WERI-Rb-1 (cell line): Measurements from ENCODE around the gene SMIM8.

ENCODE experiments used
- DNase-seq: peaks from one replicate; pipeline ENCODE4 v3.0.0-alpha.2; 2020
- H3K27ac ChIP-seq: fragments of 250-450 bp; sonication (Bioruptor Pico); 2 replicates; pipeline ENCODE4 v1.5.1; 2020; ENCODE audit warnings: mild to moderate bottlenecking, moderate library complexity
- H3K27me3 ChIP-seq: fragments of 250-450 bp; sonication (Bioruptor Pico); 2 replicates; pipeline ENCODE4 v1.5.1; 2021; ENCODE audit warnings: mild to moderate bottlenecking, low read depth, moderate library complexity; ENCODE audit not compliant: insufficient read depth, severe bottlenecking
- H3K36me3 ChIP-seq: fragments of 250-450 bp; sonication (Bioruptor Pico); 2 replicates; pipeline ENCODE4 v1.5.1; 2020; ENCODE audit warnings: mild to moderate bottlenecking, moderate library complexity
- H3K4me3 ChIP-seq: 2 replicates; pipeline ENCODE4 v1.5.1; 2011; ENCODE audit warnings: low read depth, mild to moderate bottlenecking, control low read depth, low read length
- H3K9me3 ChIP-seq: fragments of 250-450 bp; sonication (Bioruptor Pico); 2 replicates; pipeline ENCODE4 v1.5.1; 2021; ENCODE audit warnings: mild to moderate bottlenecking, moderate library complexity; ENCODE audit not compliant: severe bottlenecking
- TF ChIP-seq, protein P1 (sequence below): IDR thresholded peaks from 2 replicates; pipeline ENCODE4 v1.5.1; 2011; ENCODE audit warnings: low read depth, mild to moderate bottlenecking, control low read depth, inconsistent platforms, low read length

The SMIM8 gene

DNA sequence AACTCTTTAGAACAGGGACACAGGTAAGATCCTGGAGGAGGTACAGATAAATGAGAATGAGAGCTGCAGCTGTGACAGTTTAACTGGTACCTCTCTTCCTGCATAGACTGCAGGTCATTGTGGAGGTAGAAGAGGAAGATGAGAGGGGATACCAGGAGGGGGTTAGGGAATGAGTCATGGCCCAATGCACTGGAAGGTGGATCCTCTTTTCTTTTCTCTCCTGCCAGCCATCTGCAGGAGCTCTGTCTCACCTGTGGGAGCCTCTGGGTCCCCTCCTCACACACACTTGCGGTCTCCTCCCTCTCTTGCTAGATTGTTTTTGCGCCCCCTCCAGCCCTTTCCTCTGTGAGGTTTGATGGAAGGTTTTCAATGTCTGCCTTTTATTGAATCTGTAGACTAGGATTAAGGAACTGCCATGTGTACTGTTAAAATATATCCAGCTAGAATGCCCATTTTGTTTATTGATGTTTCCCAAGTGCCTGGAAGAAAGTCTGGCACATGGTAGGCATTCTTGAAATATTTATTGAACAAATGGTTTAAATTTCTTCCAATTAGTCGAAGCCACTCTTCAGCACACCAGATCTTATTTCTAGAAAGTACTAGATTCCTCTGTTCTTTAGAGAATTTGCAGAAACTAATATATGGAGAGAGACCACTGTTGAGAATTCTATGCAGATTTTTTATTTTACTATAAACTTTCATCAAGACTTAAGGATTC, 35.2 kb downstream of the SMIM8 start:
- Histone ChIP-seq H3K9me3 (no peaks in the 10 kb centered on the region), H3K4me3 (no peak overlapping the region), H3K27me3 (no peaks in the 10 kb centered on the region), H3K27ac (no peak overlapping the region), H3K36me3 (no peaks in the 10 kb centered on the region)
- DNase-seq: no peak
- TF ChIP-seq, protein P1, sequence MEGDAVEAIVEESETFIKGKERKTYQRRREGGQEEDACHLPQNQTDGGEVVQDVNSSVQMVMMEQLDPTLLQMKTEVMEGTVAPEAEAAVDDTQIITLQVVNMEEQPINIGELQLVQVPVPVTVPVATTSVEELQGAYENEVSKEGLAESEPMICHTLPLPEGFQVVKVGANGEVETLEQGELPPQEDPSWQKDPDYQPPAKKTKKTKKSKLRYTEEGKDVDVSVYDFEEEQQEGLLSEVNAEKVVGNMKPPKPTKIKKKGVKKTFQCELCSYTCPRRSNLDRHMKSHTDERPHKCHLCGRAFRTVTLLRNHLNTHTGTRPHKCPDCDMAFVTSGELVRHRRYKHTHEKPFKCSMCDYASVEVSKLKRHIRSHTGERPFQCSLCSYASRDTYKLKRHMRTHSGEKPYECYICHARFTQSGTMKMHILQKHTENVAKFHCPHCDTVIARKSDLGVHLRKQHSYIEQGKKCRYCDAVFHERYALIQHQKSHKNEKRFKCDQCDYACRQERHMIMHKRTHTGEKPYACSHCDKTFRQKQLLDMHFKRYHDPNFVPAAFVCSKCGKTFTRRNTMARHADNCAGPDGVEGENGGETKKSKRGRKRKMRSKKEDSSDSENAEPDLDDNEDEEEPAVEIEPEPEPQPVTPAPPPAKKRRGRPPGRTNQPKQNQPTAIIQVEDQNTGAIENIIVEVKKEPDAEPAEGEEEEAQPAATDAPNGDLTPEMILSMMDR: no peak

DNA sequence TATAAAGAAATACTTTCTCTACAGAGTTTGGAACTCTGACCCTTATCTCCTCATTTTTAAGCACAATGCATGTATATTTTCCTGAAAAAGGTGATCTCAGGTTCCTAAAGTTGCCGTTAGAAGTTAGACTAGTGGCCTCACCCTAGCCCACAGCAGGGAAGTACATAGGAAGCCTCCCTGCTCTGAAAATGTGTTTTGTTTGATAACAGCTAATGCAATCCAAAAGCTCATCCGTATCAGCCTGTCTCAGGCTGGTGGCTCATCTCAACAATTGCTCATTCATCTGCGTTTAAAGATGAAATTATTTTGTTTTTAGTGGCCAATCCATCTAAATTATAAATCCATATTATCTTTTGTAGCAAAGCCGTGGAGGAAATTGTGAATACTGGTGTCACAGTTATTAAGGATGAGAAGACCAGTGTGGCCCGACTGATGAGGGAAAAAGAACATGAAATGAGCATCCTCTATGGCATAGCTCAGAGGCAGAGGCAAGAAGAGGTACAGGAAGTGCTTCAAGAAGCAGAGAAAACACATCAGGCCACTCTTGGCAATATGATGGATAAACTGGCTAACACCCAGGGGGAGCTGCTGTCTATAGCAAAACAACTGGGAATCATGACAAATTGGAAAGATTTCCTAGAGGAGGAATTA, 42.3 kb downstream of the SMIM8 start:
- no peaks in the 10 kb centered on the region for H3K27me3 ChIP-seq
- no peak overlapping the region for H3K4me3 ChIP-seq
- no peaks in the 10 kb centered on the region for H3K36me3 ChIP-seq
- TF ChIP-seq, protein P1: no peak
- no peak for DNase-seq
- H3K9me3 ChIP-seq: peaks cover 4% of the 10 kb centered on the region
- no peak overlapping the region for H3K27ac ChIP-seq

DNA sequence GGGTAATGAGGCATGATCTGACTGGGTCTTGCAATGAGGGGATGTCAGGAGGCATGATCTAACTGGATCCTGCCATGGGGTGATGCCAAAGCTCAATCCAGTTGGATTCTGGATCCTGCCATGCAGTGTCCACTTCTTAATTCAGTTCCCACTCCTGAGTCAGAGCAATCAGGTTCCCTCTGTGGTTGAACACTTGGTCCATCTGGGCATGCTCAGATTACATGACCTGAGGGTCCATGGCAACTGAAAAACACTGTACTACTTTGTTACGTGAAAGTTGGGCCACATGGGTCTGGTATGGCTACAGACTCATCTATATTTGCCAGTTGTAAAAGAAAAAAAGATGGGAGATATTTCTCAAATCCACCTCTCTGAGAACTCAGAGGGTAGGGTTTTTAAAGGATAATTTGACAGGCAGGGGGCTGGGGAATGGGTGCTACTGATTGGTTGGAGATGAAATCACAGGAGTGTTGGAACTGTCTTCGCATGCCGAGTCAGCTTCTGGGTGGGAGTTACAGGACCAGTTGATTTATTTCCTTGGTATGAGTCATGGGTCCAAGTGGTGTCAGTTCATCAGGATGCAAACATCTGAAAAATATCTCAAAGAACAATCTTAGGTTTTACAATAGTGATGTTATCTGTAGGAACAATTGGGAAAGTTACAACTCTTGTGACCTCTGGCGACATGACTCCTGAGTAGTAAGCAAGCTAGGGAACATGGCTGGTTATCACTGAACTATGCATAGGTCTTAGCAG, 43.9 kb downstream of the SMIM8 start:
- H3K36me3 ChIP-seq: no peaks in the 10 kb centered on the region
- no peak overlapping the region for H3K27ac ChIP-seq
- no peak overlapping the region for H3K4me3 ChIP-seq
- TF ChIP-seq, protein P1: no peak
- H3K27me3 ChIP-seq: no peaks in the 10 kb centered on the region
- DNase-seq: no peak
- peaks cover 4% of the 10 kb centered on the region for H3K9me3 ChIP-seq

DNA sequence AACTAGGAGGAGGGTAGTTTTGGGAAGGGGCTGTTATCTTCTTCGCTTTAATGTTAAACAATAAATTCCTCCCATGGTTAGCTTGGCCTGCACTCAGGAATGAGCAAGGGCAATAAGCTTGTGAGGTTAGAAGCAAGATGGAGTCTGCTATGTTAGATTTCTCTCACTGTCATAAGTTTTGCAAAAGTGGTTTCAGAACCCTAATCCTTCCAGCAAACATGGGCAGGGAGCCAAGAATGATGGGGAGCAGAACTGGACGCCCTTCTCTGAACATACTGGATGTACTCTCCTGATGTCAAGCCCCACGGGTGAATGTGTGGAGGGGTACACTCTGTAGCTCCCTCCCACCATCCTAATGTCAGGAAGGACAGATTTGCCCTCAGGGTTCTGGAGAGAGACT, 44.5 kb downstream of the SMIM8 start:
- H3K27ac ChIP-seq: no peak overlapping the region
- no peaks in the 10 kb centered on the region for H3K36me3 ChIP-seq
- DNase-seq: no peak
- H3K27me3 ChIP-seq: no peaks in the 10 kb centered on the region
- H3K9me3 ChIP-seq: peaks cover 4% of the 10 kb centered on the region
- TF ChIP-seq, protein P1: no peak
- no peak overlapping the region for H3K4me3 ChIP-seq

DNA sequence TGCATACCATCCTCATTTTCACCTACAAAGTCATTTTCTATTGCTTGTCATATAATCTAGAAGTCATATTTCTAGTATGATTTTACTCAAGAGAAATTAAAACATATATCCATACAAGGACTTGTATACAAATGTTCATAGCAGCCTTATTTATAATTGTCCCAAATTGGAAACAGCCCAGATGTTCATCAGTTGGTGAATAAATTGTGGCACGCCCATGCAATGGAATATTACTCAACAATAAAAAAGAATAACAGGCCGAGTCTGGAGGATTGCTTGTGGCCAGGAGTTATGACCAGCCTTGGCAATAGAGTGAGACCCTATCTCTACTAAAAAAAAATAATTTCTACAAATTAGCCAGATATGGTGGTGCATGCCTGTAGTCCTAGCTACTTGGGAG, 51.0 kb downstream of the SMIM8 start:
- no peak for DNase-seq
- H3K27me3 ChIP-seq: no peaks in the 10 kb centered on the region
- no peaks in the 10 kb centered on the region for H3K36me3 ChIP-seq
- TF ChIP-seq, protein P1: no peak
- no peak overlapping the region for H3K27ac ChIP-seq
- no peak overlapping the region for H3K4me3 ChIP-seq
- H3K9me3 ChIP-seq: peaks cover 4% of the 10 kb centered on the region
